Activated T-cell treated with anti-CD3 and anti-CD28 coated beads, Interleukin-2, amount 50 U/mL, for 72 hours (primary cell): Measurements from ENCODE around the gene GUCY1A1. TPM values are rescaled to one million over a fixed set of nuclear protein-coding genes. Genes with fewer than 3 reads are reported as not detected.
A peak's percentile ranks its signal among the peaks of the same experiment; 100 is the strongest.
"Not testable (repeated sequence)": the region's sequence is repeated elsewhere in the genome, so short reads cannot be mapped to it uniquely, and the experiment has no call there.

Experiments used
- ATAC-seq, 2 donors: fragments of 150-1000 bp; cut with Tn5 transposase; replicated peaks in 1 of 2; 2 replicates each; pipeline ENCODE4 v1.10.0; 2021; ENCODE audit warnings: moderate library complexity in 2 of 2, mild to moderate bottlenecking in 1 of 2
- DNase-seq, 2 donors: peaks; one replicate each; pipeline ENCODE4 v3.0.0; 2021 to 2022; ENCODE audit warnings: mixed read lengths in 1 of 2
- H3K27ac Mint-ChIP-seq: one replicate; pipeline ENCODE4 v1.8.0; 2022; ENCODE audit warnings: mild to moderate bottlenecking, moderate library complexity, mixed read lengths
- H3K27me3 Mint-ChIP-seq: one replicate; pipeline ENCODE4 v1.8.0; 2022; ENCODE audit warnings: low read depth, mixed read lengths
- H3K36me3 Mint-ChIP-seq, 2 donors: one replicate each; pipeline ENCODE4 v1.8.0; 2022; ENCODE audit warnings: mixed read lengths in 2 of 2, mild to moderate bottlenecking in 1 of 2; ENCODE audit not compliant: insufficient read depth in 2 of 2
- H3K4me1 Mint-ChIP-seq: one replicate; pipeline ENCODE4 v1.8.0; 2022; ENCODE audit warnings: low read depth, mixed read lengths
- H3K4me3 Mint-ChIP-seq, 2 donors: one replicate each; pipeline ENCODE4 v1.8.0; 2022; ENCODE audit warnings: mild to moderate bottlenecking in 2 of 2, mixed read lengths in 2 of 2, moderate library complexity in 2 of 2
- H3K9me3 Mint-ChIP-seq, 2 donors: one replicate each; pipeline ENCODE4 v1.8.0; 2022; ENCODE audit warnings: mixed read lengths in 2 of 2
- total RNA-seq, 2 donors: library from RNA; stranded (reverse); gene quantifications; one replicate each; pipeline ENCODE4 v1.2.3, GENCODE V29; 2022

Gene GUCY1A1
- total RNA-seq, 2 donors from 2014 or later, result 0.28 to 0.29 TPM

- Mint-ChIP-seq H3K9me3 (peaks cover 0 to 2% of the 10 kb centered on the region in 2 donors), H3K4me3 (no peak overlapping the region), H3K4me1 (peaks cover 22% of the 10 kb centered on the region), H3K27ac (no peak overlapping the region), H3K27me3 (peaks cover 18% of the 10 kb centered on the region), H3K36me3 (no peaks in the 10 kb centered on the region)
- DNase-seq (no peak), ATAC-seq (no peak)
Measured at GRCh38 chr4:155640751-155641150, 25.9 kb upstream of the GUCY1A1 start.

DNA sequence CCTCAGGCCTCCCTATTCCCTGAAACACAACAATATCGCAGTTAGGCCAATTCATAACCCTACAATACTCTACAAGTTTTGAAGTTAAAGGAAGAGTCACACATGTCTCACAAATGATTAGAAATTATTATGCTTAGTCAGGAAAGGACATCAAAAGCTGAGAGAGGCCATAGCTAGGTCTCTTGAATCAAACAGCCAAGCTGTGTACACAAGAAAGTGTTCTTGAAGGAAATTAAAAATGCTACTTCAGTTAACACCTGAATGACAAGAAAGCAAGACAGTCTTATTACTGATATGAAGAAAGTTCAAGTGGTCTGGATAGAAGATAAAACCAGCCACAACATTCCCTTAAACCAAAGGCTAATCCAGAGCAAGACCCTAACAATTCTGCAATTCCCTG, 23.6 kb upstream of the GUCY1A1 start:
- H3K36me3 Mint-ChIP-seq, result no peaks in the 10 kb centered on the region
- H3K27ac Mint-ChIP-seq, result no peak overlapping the region
- DNase-seq (no peak), ATAC-seq (no peak)
- H3K9me3 Mint-ChIP-seq, result peaks cover 0 to 2% of the 10 kb centered on the region in 2 donors
- H3K4me3 Mint-ChIP-seq, result no peak overlapping the region
- peaks cover 22% of the 10 kb centered on the region for H3K4me1 Mint-ChIP-seq
- peaks cover 18% of the 10 kb centered on the region for H3K27me3 Mint-ChIP-seq

GRCh38 chr4:155646001-155646400, 20.6 kb upstream of the GUCY1A1 start:
- Mint-ChIP-seq H3K27ac (no peak overlapping the region), H3K9me3 (peaks cover 0 to 2% of the 10 kb centered on the region in 2 donors), H3K36me3 (no peaks in the 10 kb centered on the region), H3K4me3 (no peak overlapping the region), H3K4me1 (peaks cover 2% of the 10 kb centered on the region), H3K27me3 (peaks cover 11% of the 10 kb centered on the region)
- DNase-seq (no peak), ATAC-seq (no peak)

DNA sequence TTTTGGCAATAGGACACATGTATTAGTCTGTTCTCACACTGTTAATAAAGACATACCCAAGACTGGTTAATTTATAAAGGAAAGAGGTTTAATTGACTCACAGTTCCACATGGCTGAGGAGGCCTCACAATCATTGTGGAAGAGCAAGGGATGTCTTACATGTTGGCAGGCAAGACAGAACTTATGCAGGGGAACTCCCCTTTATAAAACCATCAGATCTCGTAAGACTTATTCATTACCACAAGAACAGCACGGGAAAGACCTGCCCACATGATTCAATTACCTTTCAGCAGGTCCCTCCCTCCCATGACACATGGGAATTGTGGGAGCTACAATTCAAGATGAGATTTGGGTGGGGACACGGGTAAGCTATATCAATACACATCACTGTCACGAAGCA, 15.9 kb upstream of the GUCY1A1 start:
- not testable (repeated sequence) for H3K9me3 Mint-ChIP-seq, DNase-seq, H3K4me1 Mint-ChIP-seq, H3K4me3 Mint-ChIP-seq, H3K36me3 Mint-ChIP-seq, ATAC-seq, H3K27ac Mint-ChIP-seq
- H3K27me3 Mint-ChIP-seq, result peaks cover 18% of the 10 kb centered on the region

- Mint-ChIP-seq H3K36me3 (no peaks in the 10 kb centered on the region), H3K27me3 (peaks cover 27% of the 10 kb centered on the region), H3K27ac (no peak overlapping the region), H3K4me1 (no peaks in the 10 kb centered on the region), H3K4me3 (no peak overlapping the region), H3K9me3 (no peaks in the 10 kb centered on the region)
- no peak for DNase-seq
- ATAC-seq, result no peak
Measured at GRCh38 chr4:155653052-155653451, 13.6 kb upstream of the GUCY1A1 start.

DNA sequence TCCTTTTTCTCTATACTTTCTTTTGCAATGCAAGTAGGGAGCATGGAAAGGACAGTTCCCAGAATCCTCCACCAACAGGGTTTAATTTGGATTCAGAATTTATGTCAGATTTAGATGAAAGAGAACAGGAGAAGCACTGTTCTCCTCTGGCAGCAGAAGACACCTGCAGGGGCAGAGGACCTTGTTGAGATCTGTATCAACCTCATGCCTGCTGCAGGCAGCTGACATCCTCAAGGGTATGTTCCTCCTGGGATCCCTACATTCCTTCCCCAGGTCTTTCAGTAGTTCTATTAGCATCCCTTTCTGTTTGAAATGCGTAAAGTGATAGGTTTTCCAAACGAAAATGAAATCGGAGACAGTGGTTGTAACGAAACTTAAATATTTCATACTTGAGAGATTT, 10.6 kb upstream of the GUCY1A1 start:
- no peak overlapping the region for H3K27ac Mint-ChIP-seq
- H3K9me3 Mint-ChIP-seq, result no peaks in the 10 kb centered on the region
- DNase-seq (no peak), ATAC-seq (no peak)
- no peak overlapping the region for H3K4me3 Mint-ChIP-seq
- no peaks in the 10 kb centered on the region for H3K36me3 Mint-ChIP-seq
- peaks cover 34% of the 10 kb centered on the region for H3K27me3 Mint-ChIP-seq
- no peaks in the 10 kb centered on the region for H3K4me1 Mint-ChIP-seq

DNA sequence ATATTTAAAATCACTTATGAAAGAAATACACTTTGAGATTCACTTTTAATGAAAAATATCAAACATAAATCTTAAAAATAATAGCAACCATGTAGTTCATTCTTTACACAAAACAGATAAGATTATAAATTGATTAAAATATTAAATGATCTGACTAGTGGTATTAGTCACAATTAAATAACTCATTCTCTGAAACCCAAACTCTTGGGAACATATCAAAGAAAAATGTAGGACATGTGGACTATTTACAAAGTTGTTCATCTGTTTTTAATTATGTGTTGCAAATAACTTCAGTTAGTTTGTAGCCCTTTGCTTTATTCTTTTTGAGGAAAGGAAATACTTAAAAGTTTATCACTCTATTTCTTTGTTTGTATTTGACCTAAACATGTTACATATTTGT, 9.5 kb upstream of the GUCY1A1 start:
- no peak for ATAC-seq
- no peaks in the 10 kb centered on the region for H3K4me1 Mint-ChIP-seq

DNA sequence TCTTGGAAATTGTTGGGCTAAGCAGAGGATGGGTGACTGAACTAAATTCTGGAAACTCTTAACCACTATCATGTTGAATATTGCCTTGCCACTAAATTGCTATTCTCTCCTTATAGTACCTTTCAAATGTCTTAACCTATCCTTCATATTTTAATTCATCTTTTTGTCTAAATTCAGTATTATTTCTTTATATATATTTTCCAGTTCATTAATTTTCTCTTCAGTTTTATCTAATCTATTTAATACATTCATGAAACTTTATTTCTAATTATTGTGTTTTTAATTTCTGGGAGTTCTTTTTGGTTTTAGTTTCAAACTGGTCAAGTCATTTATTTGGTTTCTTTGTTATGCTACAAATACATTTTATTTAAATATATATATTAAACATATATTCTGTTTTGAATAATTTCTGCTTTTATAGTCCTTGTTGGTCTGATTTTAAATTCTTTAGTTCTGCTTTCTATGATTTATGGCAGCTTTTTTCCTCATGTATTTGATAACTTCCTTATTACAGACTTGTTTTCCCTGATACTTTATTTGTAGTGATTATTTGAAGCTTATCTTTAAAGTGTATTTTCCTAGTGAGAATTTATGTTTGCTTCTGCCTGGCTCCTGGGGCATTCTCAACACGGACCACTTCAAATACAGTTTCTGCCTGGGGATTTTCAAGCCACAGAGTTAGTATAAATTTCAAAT, 8.5 kb upstream of the GUCY1A1 start:
- Mint-ChIP-seq H3K27me3 (peaks cover 38% of the 10 kb centered on the region), H3K4me1 (no peaks in the 10 kb centered on the region), H3K4me3 (no peak overlapping the region), H3K27ac (no peak overlapping the region), H3K36me3 (no peaks in the 10 kb centered on the region), H3K9me3 (peaks cover 0 to 2% of the 10 kb centered on the region in 2 donors)
- no peak for ATAC-seq
- no peak for DNase-seq

More for the DNA sequence above, 9.5 kb upstream of the GUCY1A1 start:
- no peak overlapping the region for H3K27ac Mint-ChIP-seq
- H3K36me3 Mint-ChIP-seq, result no peaks in the 10 kb centered on the region
- DNase-seq, result no peak
- no peaks in the 10 kb centered on the region for H3K9me3 Mint-ChIP-seq
- H3K4me3 Mint-ChIP-seq, result no peak overlapping the region
- H3K27me3 Mint-ChIP-seq, result peaks cover 36% of the 10 kb centered on the region

DNA sequence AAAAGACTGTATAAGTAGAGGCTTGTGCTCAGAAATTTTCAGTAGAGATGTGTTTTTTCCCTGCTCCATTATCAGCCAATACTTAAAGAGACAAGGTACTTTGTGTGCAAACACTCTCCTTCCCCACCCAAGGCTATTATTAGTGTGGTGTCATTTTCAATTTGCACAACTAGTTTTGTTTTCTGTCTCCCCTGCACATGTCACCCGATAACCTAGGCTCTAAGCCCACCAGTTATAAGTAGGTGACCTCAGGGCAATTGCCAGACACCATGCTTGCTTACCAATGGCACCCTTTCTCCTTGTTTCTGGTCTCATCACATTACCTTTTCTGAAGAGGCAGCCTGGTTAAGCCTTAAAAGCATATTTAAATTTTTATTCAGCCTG, 8.0 kb upstream of the GUCY1A1 start:
- Mint-ChIP-seq H3K4me3 (no peak overlapping the region), H3K36me3 (no peaks in the 10 kb centered on the region), H3K27ac (no peak overlapping the region), H3K9me3 (peaks cover 0 to 2% of the 10 kb centered on the region in 2 donors), H3K4me1 (no peaks in the 10 kb centered on the region), H3K27me3 (peaks cover 44% of the 10 kb centered on the region)
- DNase-seq (no peak), ATAC-seq (no peak)

GRCh38 chr4:155659176-155659575, 7.5 kb upstream of the GUCY1A1 start:
- ATAC-seq (no peak), DNase-seq (no peak)
- Mint-ChIP-seq H3K27me3 (peaks cover 49% of the 10 kb centered on the region), H3K4me3 (no peak overlapping the region), H3K36me3 (no peaks in the 10 kb centered on the region), H3K9me3 (peaks cover 0 to 2% of the 10 kb centered on the region in 2 donors), H3K27ac (no peak overlapping the region), H3K4me1 (no peaks in the 10 kb centered on the region)

- no peaks in the 10 kb centered on the region for H3K4me1 Mint-ChIP-seq
Measured at GRCh38 chr4:155660436-155660835, 6.2 kb upstream of the GUCY1A1 start.

DNA sequence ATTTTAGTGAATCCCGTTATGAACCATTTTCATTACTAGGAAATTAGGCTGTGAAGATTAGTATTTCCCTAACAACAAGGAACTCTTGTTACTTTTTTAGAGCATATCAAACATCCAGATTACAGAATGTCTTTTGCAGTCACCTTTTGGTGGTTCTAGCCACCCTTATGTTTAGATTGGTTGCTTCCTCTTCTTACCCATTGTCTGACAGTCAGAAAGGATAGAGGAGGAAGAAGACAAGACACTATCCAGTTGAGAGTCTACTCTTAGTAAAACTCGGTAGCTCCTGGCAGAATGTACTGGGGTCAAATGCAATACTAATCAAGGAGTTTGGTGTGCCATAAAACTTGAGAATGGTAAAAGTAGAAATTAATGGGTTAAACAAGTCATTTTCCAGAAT, 1.6 kb upstream of the GUCY1A1 start:
- Mint-ChIP-seq H3K27me3 (peaks cover 71% of the 10 kb centered on the region), H3K4me1 (peaks cover 16% of the 10 kb centered on the region)

More at GRCh38 chr4:155660436-155660835, 6.2 kb upstream of the GUCY1A1 start:
- H3K36me3 Mint-ChIP-seq, result no peaks in the 10 kb centered on the region
- ATAC-seq (no peak), DNase-seq (no peak)
- H3K4me3 Mint-ChIP-seq, result no peak overlapping the region
- H3K27ac Mint-ChIP-seq, result no peak overlapping the region
- peaks cover 48% of the 10 kb centered on the region for H3K27me3 Mint-ChIP-seq
- peaks cover 0 to 2% of the 10 kb centered on the region in 2 donors for H3K9me3 Mint-ChIP-seq

GRCh38 chr4:155667222-155667567, 547 bp downstream of the GUCY1A1 start:
- no peak overlapping the region for H3K27ac Mint-ChIP-seq
- H3K4me1 Mint-ChIP-seq, result peaks cover 16% of the 10 kb centered on the region
- H3K27me3 Mint-ChIP-seq, result peaks cover 81% of the 10 kb centered on the region

More for the DNA sequence above, 1.6 kb upstream of the GUCY1A1 start:
- Mint-ChIP-seq H3K4me3 (no peak overlapping the region), H3K36me3 (no peaks in the 10 kb centered on the region), H3K27ac (no peak overlapping the region), H3K9me3 (peaks cover 0 to 2% of the 10 kb centered on the region in 2 donors)
- ATAC-seq, result no peak
- DNase-seq, result no peak

More at GRCh38 chr4:155667222-155667567, 547 bp downstream of the GUCY1A1 start:
- H3K36me3 Mint-ChIP-seq, result peaks cover 0 to 1% of the 10 kb centered on the region in 2 donors
- H3K9me3 Mint-ChIP-seq, result peaks cover 0 to 2% of the 10 kb centered on the region in 2 donors
- ATAC-seq (peak; percentile 74 to 78), DNase-seq (peak; percentile 13 to 36)
- peak overlapping the region; percentile 88 to 92 for H3K4me3 Mint-ChIP-seq
